Bronchial epithelial cell (primary cell): ENCODE results near the gene HTRA3. TPM values are rescaled to one million over a fixed set of nuclear protein-coding genes. Genes with fewer than 3 reads are reported as not detected.

Experiments
- DNase-seq: peaks from one replicate; pipeline ENCODE4 v3.0.0-alpha.2; 2010; ENCODE audit warnings: low read depth
- FAIRE-seq: peaks from 2 replicates; lab custom pipeline; 2011; peaks lifted over from hg19 to GRCh38; lab: Jason Lieb, UNC
- H3K27me3 ChIP-seq: 2 replicates; pipeline ENCODE4 v1.5.1; 2011; ENCODE audit warnings: low read length; ENCODE audit not compliant: control insufficient read depth, insufficient read depth
- H3K36me3 ChIP-seq: 2 replicates; pipeline ENCODE4 v1.5.1; 2011; ENCODE audit warnings: low read length; ENCODE audit not compliant: control insufficient read depth, insufficient read depth
- H3K4me3 ChIP-seq: 2 replicates; pipeline ENCODE4 v1.5.1; 2011; ENCODE audit warnings: mild to moderate bottlenecking, low read depth, low read length, control low read depth
- CTCF ChIP-seq: IDR thresholded peaks from 2 replicates; pipeline ENCODE4 v1.5.1; 2011; ENCODE audit warnings: mild to moderate bottlenecking, moderate library complexity, low read length, control low read depth, inconsistent platforms; ENCODE audit not compliant: insufficient read depth, severe bottlenecking
- total RNA-seq: library from RNA; depleted of rRNA; stranded (reverse); fragments of >200 nt; gene quantifications from 2 replicates; pipeline ENCODE4 v1.2.1, GENCODE V29; 2014

HTRA3 gene
- total RNA-seq, 1 donor from 2014 or later, result 0.26 TPM

GRCh38 chr4:8236106-8236919, 33.2 kb upstream of the HTRA3 start:
- Histone ChIP-seq H3K27me3 (no peaks in the 10 kb centered on the region), H3K36me3 (peaks cover 66% of the 10 kb centered on the region)

GRCh38 chr4:8236920-8237195, 32.7 kb upstream of the HTRA3 start:
- no peak for FAIRE-seq
- TF ChIP-seq CTCF, result no peak
- peaks cover 62% of the 10 kb centered on the region for H3K36me3 ChIP-seq

More at GRCh38 chr4:8236106-8236919, 33.2 kb upstream of the HTRA3 start:
- DNase-seq, result no peak
- no peak for TF ChIP-seq CTCF
- H3K4me3 ChIP-seq, result no peak overlapping the region
- no peak for FAIRE-seq

GRCh38 chr4:8237256-8237989, 32.1 kb upstream of the HTRA3 start:
- DNase-seq (no peak), FAIRE-seq (no peak)
- peaks cover 59% of the 10 kb centered on the region for H3K36me3 ChIP-seq
- TF ChIP-seq CTCF, result no peak
- H3K27me3 ChIP-seq, result no peaks in the 10 kb centered on the region
- no peak overlapping the region for H3K4me3 ChIP-seq

More at GRCh38 chr4:8236920-8237195, 32.7 kb upstream of the HTRA3 start:
- H3K4me3 ChIP-seq, result no peak overlapping the region
- H3K27me3 ChIP-seq, result no peaks in the 10 kb centered on the region
- DNase-seq, result no peak

- Histone ChIP-seq H3K4me3 (no peak overlapping the region), H3K36me3 (peaks cover 56% of the 10 kb centered on the region), H3K27me3 (no peaks in the 10 kb centered on the region)
- no peak for FAIRE-seq
- no peak for DNase-seq
- no peak for TF ChIP-seq CTCF
These were observed 31.5 kb upstream of the HTRA3 start for GRCh38 chr4:8238036-8238511.

- TF ChIP-seq CTCF, result peak; percentile 30
- H3K27me3 ChIP-seq, result no peaks in the 10 kb centered on the region
- H3K36me3 ChIP-seq, result peaks cover 50% of the 10 kb centered on the region
- no peak for FAIRE-seq
- H3K4me3 ChIP-seq, result no peak overlapping the region
- no peak for DNase-seq
These were observed 31.0 kb upstream of the HTRA3 start for GRCh38 chr4:8238515-8239053.
